ENCODE data around the gene ACAD9.
"Not testable (repeated sequence)": the region's sequence is repeated elsewhere in the genome, so short reads cannot be mapped to it uniquely, and the experiment has no call there.

Gene ACAD9

DNA sequence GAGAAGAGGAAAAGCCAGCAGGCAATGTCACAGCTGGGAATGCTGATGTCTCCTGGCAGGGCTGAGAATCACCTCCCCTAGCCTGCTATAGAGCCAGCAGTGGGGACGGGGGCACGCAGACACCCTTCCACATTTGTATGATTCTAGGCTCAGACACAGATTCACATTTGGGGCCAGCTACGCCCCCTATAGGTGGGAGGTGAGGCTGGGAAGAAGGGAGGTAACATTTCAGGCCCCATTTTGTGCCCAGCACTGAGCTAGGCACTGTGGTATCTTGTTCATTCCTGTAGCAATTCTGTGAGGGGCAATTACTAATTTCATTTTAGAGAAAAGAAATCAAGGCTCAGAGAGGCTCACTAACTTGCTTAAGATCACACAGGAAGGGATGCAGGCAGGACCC lies 15.9 kb upstream of the ACAD9 start:
- DNase-seq, result no peak

DNA sequence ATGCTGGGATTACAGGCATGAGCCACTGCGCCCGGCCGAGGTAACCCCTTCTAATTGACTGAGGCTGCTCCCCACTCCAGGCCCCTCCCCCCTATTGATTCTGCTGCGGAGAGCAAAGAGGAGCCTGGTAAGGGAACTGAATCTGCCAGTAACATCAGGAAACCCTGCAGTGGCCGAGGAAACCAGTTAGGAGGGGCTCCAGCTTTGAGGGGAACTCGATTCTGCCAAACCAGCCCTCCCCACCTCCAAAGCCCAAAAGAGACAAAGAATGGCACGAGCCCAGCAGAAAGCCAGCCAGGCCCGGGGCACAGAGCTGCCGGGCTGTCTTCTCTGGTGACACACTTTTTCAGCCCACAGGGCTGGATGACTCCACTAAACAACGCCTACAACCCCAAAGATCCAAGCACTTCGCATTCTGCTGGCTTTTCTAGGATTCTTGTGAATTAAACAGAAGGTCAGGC lies 15.0 kb upstream of the ACAD9 start:
- DNase-seq, result no peak

- DNase-seq, result peak in 1 of 3 experiments; percentile 37
These were observed 14.3 kb upstream of the ACAD9 start for GRCh38 chr3:128864849-128865804.

DNA sequence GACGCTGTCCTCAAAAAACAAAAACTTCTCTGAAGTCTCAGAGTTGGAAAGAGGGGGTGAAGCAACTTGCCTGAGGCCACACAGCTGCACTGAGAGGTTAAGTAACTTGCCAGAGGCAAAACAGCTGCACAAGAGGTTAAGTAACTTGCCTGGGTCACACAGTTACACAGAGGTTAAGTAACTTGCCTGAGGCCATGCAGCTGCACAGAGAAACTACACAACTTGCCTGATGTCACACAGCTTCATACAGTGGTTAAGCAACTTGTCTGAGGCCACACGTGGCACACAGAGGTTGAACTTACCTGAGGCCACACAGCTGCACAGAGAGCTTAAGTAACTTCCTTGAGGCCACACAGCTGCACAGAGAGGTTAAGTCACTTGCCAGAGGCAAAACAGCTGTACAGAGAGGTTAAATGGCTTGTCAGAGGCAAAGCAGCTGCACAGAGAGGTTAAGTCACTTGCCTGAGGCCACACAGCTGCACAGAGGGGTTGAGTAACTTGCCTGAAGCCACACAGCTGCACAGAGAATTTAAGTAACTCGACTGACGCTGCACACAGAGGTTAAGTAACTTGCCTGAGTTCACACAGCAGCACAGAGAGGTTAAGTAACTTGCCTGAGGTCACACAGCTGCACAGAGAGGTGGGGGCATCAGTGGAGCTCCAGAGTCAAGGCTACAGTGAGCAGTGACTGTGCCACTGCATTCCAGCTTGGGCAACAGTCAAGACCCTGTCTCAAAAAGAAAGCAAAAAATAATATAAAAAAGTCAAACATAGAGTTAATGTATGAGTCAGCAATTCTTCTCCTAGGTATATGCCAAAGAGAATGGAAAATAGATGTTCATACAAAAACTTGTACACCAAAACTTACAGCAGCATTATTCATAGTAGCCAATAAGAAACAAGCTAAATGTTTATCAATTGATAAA lies 12.0 kb upstream of the ACAD9 start:
- DNase-seq, result no peak

DNA sequence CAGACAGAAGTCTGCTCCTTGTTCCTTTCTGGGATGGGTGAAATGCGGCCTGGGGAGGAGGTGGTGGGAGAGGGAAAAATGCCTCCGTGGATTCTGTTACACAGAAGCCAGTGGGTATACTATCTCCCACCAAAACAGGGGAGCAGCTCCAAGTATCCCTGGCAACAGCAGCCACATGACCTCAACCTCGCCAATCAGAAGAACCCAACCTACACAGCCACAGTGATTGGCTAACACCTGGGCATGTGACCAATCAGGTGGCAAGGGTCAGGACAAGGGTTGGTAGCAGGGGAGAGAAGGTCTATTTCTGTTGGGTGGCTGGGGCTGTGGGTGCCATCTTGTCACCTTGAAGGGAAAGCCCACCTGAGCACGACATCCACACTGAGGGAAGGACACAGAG lies 9.1 kb upstream of the ACAD9 start:
- no peak for DNase-seq

- no peak for DNase-seq
These were observed 7.1 kb upstream of the ACAD9 start for GRCh38 chr3:128872282-128872681.

DNA sequence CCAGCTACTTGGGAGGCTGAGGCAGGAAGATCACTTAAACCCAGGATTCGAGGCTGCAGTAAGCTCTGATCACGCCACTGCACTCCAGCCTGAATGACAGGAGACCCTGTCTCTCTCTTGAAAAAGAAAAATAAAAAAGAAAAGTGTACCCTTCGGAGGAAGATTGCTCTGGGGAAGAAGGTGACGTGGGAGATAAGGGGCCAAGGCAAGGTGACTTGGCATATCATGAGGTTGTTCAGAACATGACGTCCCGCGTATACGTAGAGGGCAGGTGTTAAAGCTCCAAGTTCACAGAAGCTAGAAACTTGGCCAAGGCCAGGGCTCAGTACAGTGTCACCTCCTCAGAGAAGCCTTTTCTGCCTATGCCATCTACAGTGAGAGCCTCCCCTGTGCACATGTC lies 6.7 kb upstream of the ACAD9 start:
- no peak for DNase-seq

DNA sequence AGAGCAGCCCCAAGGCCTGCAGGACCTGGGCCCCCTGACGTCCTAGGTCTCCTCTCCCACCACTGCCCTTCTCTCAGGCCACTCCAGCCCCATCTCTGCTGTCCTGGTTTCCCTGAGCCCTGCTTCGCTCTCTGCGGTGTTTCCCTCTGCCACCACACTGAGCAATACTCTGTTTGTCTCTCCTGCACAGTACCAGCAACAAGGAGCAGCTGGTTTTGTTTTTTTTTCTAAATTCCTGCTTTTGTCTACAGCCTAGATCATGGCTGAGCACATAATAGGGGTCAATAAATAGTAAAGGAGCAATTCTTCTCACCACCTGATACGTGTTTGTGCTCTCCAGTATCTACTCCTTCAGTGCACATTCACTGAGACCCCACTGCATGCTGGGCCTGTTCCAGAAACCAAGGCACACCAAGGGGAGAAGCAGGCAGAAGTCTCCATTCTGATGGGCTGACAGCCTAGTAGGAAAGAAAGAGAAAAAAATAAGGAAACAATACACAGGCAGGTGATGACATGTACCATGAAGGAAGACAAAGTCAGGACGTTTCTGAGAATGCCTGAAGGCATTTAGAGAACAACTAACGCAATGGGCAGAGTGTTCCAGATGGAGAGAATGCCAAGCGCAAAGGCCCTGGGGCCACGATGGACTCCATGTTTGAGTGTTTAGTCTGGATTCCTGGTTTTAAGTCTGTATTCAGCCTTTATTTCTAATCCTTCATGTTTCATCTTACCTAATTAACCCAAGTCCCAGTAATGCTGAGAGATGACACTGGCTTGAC lies 6.0 kb upstream of the ACAD9 start:
- DNase-seq, result peak in 1 of 3 experiments; percentile 36

- no peak for DNase-seq
These were observed 4.8 kb upstream of the ACAD9 start for GRCh38 chr3:128874481-128875180.

DNA sequence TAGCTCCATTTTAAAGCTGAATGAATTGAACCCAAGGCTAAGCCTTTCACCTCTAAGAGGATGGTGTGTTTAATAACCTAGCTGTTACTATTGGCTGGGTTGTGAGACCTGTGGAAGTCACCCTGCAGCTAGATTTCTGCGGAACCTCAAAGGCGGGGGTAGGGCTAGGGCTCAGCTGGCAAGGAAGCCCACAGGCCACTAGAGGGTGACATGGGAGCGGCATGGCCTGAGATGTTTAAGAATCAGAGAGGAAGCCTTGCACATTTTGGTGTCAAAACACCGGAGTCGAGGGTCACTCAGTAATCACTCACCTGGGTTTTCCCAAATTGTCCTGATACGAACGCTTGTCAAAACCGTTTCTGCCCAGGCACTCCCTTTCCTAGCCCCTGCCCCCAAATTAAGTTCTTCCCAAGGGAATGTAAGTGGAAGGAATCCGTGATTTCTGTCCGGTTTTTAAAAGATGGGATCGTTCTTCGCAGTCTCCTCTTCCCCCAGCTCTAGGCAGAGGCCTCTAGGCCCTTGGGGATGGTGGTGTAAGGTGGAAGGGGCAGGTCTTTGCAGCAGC lies 3.8 kb upstream of the ACAD9 start:
- peak in 2 of 3 experiments; percentile 11 to 37 for DNase-seq

DNA sequence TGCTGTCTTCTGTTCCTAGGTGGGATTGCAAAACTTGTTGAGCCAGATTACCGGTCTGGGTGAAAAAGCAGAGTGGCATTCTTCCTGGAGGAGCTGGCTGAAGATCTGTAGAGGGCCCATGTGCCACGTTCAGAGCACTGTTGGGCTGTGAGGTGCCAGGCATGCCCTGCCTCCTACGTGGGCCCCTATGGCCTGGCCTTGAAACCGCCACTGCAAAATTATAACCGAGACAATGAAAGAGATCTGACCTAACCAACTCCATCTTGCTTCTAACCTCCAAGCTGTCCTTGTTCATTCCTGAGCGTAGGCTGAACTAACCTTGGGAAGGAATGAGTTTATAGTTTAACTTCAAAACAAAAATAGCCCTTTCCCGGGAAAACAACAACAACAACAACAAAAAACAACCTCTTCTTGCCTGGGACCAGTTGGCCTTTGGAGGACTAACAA lies 1.4 kb upstream of the ACAD9 start:
- no peak for DNase-seq

- peak in 1 of 3 experiments; percentile 55 for DNase-seq
These were observed 780 bp upstream of the ACAD9 start for GRCh38 chr3:128878556-128879124.

- DNase-seq, result peak in 1 of 3 experiments; percentile 59
These were observed 571 bp downstream of the ACAD9 start for GRCh38 chr3:128879991-128880390.

- not testable (repeated sequence) for DNase-seq
These were observed 1.0 kb downstream of the ACAD9 start for GRCh38 chr3:128880455-128880854.

DNA sequence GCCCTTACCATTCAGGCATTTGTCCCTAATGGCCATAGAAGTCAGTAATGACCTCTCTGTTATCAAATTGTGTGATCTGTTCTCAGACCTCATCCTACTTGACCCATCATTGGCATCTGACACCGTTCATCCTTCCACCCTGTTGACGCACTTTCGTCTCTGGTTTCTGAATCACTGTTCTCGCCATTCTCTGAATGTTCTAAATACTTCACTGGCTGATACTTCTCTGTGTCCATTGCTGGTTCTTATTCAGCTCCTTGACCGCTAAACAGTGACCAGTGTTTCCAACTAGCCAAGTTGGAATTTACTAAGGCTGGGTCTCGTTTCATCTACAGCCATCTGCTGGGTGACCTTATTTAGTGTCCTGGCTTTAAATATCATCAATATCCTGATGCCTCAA lies 2.2 kb downstream of the ACAD9 start:
- DNase-seq, result no peak

DNA sequence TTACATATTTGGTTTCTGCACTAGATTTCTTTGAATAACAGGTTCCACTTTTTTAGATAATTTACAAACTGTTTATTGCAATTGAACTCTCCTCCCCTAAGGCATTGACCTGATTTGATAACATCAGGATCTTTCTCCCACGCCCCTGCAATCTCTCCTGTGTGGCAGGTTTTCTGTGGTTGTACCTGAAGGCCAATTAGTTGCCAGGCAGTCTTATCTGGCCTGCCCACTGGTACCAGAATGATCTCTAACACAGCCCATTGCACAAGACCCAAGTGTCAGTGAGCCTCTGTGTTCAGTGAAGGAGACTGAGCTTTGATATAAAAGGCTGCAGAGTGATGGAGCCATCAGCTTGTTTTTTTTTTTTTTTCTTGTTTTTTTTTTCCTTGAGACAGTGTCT lies 3.3 kb downstream of the ACAD9 start:
- DNase-seq, result no peak

- no peak for DNase-seq
These were observed 5.6 kb downstream of the ACAD9 start for GRCh38 chr3:128884992-128885391.

- DNase-seq, result no peak
These were observed 9.9 kb downstream of the ACAD9 start for GRCh38 chr3:128889139-128889894.

DNA sequence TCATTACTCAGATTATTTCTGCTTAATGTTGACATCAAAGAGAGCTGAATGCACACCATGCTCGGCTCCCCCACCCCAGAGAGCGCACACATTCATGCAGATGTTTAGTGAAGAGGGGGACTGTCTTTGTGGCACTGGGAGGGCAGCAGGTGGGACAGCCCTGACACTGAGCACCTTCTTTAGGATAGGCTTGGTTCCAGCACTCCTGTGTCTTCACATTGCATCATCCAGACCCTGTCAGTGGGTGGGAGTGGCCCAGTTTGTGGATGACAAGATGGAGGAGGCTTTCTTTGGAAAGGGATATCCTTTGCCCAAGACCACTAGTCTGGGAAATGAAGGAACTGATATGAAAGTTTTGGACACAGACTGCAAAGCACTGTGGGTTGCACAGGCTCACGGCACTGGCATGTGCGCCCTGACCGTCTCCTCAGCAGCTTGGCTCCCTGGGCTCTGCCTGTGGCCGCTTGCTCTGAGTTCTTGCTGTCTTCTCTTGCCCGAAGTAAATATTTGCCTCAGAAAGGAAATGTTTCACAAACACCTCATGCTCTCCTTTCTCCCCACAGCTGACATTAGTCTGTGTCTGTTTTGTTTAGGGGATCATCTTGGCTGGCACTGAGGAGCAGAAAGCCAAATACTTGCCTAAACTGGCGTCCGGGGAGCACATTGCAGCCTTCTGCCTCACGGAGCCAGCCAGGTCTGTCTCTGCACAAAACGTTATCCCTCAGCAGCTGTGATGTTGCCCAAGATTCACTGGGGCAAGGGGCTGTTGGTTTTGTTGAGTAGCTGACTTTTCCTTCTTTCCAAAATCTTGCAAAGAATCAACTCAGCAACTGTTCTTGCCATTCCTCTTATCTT lies 16.6 kb downstream of the ACAD9 start:
- no peak for DNase-seq

Measured in NCI-H1417 (cell line).